GM23338 (cell line): Measurements from ENCODE around the gene DCAF4.

Experiments
- CTCF ChIP-seq, 2 experiments: fragments of 200-600 bp in 1 of 2; sonication (generic) in 1 of 2; conservative IDR thresholded peaks; 2 replicates each; pipeline versions ENCODE4 v1.5.1 to v1.6.1; 2016 to 2017; ENCODE audit warnings: antibody characterized with exemption in 2 of 2, low read depth in 2 of 2, mild to moderate bottlenecking in 2 of 2, moderate library complexity in 1 of 2
- REST ChIP-seq: IDR thresholded peaks from one replicate; pipeline ENCODE4 v1.6.1; 2018; ENCODE audit warnings: antibody characterized with exemption; ENCODE audit not compliant: unreplicated experiment

GRCh38 chr14:72986857-72987256, 60.6 kb downstream of the DCAF4 start:
- TF ChIP-seq CTCF (conservative IDR thresholded peaks at IDR 0.05; ENCODE audit: low read depth in 2 of 2) (no peak), REST (no peak)
